Subcutaneous adipose tissue (tissue), 4 donors: Measurements from ENCODE around the gene DHRSX. TPM values are rescaled to one million over a fixed set of nuclear protein-coding genes. Genes with fewer than 3 reads are reported as not detected.

Experiments
- CTCF ChIP-seq: fragments of 450-650 bp; IDR thresholded peaks from one replicate; pipeline ENCODE4 v1.5.1; 2016; ENCODE audit warnings: low read depth, mild to moderate bottlenecking, control low read depth, antibody characterized with exemption, moderate library complexity
- total RNA-seq, 4 donors: library from RNA; depleted of rRNA; stranded (reverse); fragments of >200 nt; gene quantifications; one replicate each; pipeline ENCODE4 v1.1.0, GENCODE V29; 2016

Gene DHRSX
- total RNA-seq, 4 donors from 2014 or later = 17.0 to 34.2 (median 24.5) TPM

DNA sequence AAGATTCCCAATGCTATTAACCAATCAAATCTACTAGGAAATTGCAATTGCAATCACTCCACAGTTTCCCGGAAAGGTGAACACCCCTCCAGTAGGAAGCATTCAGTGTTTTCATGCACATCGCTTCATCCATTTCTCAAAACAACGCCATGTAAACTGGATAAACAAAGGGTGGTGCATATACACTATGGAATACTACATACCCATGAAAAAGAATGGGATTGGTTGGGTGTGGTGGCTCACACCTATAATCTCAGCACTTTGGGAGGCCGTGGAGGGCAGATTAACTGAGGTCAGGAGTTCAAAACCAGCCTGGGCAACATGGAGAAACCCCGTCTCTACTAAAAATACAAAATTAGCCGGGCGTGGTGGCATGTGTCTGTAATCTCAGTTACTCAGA is 29.1 kb downstream of the DHRSX start:
- no peak for TF ChIP-seq CTCF

DNA sequence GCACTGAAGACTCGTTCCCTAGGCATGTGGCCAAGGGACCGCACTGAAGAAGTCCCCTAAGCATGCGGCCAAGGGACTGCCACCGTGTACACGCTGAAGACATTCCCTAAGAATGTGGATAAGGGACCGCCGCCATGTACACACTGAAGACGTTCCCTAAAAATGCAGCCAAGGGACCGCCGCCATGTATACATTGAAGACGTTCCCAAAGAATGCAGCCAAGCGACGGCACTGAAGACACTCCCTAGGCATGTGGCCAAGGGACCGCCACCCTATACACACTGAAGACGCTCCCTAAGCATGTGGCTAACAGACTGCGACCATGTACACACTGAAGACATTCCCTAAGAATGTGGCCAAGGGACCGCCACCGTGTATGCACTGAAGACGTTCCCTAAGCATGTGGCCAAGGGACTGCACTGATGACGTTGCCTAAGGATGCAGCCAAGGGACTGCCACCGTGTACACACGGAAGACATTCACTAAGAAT is 31.5 kb downstream of the DHRSX start:
- TF ChIP-seq CTCF = no peak

GRCh38 chrX:2468261-2469195 is 32.2 kb downstream of the DHRSX start:
- TF ChIP-seq CTCF = no peak

GRCh38 chrX:2466876-2467656 is 33.7 kb downstream of the DHRSX start:
- no peak for TF ChIP-seq CTCF

GRCh38 chrX:2464677-2465166 is 36.1 kb downstream of the DHRSX start:
- TF ChIP-seq CTCF = no peak

DNA sequence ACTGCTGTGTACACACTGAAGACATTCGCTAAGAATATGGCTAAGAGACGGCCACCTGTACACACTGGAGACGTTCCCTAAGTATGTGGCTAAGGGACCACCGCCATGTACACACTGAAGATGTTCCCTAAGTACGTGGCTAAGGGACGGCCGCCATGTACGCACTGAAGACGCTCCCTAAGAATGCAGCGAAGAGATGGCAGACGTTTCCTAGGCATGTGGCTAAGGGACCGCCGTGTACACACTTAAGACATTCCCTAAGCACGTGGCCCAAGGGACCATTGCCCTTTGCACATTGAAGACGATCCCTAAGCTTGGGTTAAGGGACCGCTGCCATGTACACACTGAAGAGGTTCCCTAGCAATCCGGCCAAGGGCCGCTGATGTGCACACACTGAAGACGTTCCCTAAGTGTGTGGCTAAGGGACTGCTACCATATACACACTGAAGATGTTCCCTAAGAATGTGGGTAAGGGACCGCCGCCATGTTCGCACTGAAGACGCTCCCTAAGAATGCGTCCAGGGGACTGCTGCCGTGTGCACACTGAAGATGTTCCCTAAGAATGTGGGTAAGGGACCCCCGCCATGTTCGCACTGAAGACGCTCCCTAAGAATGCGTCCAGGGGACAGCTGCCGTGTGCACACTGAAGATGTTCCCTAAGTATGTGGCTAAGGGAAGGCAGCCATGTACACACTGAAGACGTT is 36.7 kb downstream of the DHRSX start:
- TF ChIP-seq CTCF = no peak
